ENCODE measurements around the gene FBXO47. TPM values are rescaled to one million over a fixed set of nuclear protein-coding genes. Genes with fewer than 3 reads are reported as not detected.
"Not testable (repeated sequence)": the region's sequence is repeated elsewhere in the genome, so short reads cannot be mapped to it uniquely, and the experiment has no call there.

Gene FBXO47
- total and polyA plus RNA-seq, 2 donors (not counting 3 experiments of a cell fraction or from before 2014, with no cell fraction given): not detected

GRCh38 chr17:38978180-38978579, 11.0 kb upstream of the FBXO47 start:
- Histone ChIP-seq H3K4me3 (replicated peaks in 1 of 3; ENCODE audit: insufficient read depth in 1 of 3, low read depth in 1 of 3, low read length in 3 of 3) (no peak overlapping the region), H3K9me1 (replicated peaks; ENCODE audit: control insufficient read depth, extremely low read depth, insufficient read depth, low read length) (no peaks in the 10 kb centered on the region), H3K4me2 (ENCODE audit: insufficient read depth, low read length) (no peak overlapping the region), H3K9me3 (replicated peaks; ENCODE audit: control insufficient read depth, insufficient read depth, low read length) (no peaks in the 10 kb centered on the region), H3K27me3 (ENCODE audit: control insufficient read depth in 2 of 2, insufficient read depth in 2 of 2, low read length in 2 of 2) (no peaks in the 10 kb centered on the region), H4K20me1 (replicated peaks; ENCODE audit: control insufficient read depth, extremely low read depth, insufficient read depth, low read length) (no peaks in the 10 kb centered on the region), H3K9ac (replicated peaks; ENCODE audit: extremely low read depth, insufficient read depth, low read length) (no peak overlapping the region), H3K4me1 (ENCODE audit: control insufficient read depth, extremely low read depth, insufficient read depth, low read length) (no peaks in the 10 kb centered on the region), H2AFZ (ENCODE audit: low read depth, low read length) (no peak overlapping the region), H3K79me2 (ENCODE audit: control insufficient read depth, insufficient read depth, low read length) (no peaks in the 10 kb centered on the region), H3K27ac (ENCODE audit: insufficient read depth, low read depth, low read length) (no peak overlapping the region), H3K36me3 (ENCODE audit: control insufficient read depth in 2 of 2, extremely low read depth in 1 of 2, insufficient read depth in 2 of 2, low read length in 2 of 2) (no peaks in the 10 kb centered on the region)
- intact Hi-C loops (cut with micrococcal nuclease) (no loop called here), dilution Hi-C loops (cut with MboI; ENCODE audit: extremely low pct_ligation_motif_present, low sequenced_read_pairs) (no loop called here)
- TF ChIP-seq, protein P1, sequence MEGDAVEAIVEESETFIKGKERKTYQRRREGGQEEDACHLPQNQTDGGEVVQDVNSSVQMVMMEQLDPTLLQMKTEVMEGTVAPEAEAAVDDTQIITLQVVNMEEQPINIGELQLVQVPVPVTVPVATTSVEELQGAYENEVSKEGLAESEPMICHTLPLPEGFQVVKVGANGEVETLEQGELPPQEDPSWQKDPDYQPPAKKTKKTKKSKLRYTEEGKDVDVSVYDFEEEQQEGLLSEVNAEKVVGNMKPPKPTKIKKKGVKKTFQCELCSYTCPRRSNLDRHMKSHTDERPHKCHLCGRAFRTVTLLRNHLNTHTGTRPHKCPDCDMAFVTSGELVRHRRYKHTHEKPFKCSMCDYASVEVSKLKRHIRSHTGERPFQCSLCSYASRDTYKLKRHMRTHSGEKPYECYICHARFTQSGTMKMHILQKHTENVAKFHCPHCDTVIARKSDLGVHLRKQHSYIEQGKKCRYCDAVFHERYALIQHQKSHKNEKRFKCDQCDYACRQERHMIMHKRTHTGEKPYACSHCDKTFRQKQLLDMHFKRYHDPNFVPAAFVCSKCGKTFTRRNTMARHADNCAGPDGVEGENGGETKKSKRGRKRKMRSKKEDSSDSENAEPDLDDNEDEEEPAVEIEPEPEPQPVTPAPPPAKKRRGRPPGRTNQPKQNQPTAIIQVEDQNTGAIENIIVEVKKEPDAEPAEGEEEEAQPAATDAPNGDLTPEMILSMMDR (IDR thresholded peaks at IDR 0.05; ENCODE audit: extremely low read depth in 1 of 2, insufficient read depth in 1 of 2, low read depth in 1 of 2, low read length in 2 of 2): no peak
- TF ChIP-seq EZH2 (IDR thresholded peaks at IDR 0.05; ENCODE audit: borderline replicate concordance, low read depth, low read length, severe bottlenecking) (no peak), GATA2 (IDR thresholded peaks at IDR 0.05; ENCODE audit: insufficient read depth, insufficient read length, low read depth, low read length) (no peak), FOS (IDR thresholded peaks at IDR 0.05; ENCODE audit: borderline replicate concordance, insufficient read depth, low read length) (no peak), MYC (IDR thresholded peaks at IDR 0.05; ENCODE audit: low read depth, low read length) (no peak), POLR2AphosphoS5 (IDR thresholded peaks at IDR 0.05; ENCODE audit: insufficient read depth, low read depth, low read length) (no peak)
- BruUV-seq (replicated peaks): no TSS peak
- ChIA-PET POLR2A (no interaction called here), CTCF (interaction anchor here (1.4 to 2.1 kb wide), 3 partner anchors 83 to 254 kb away, joined by 3 to 9 read pairs (median 4); no protein-coding TSS in a partner anchor)
- DNase-seq (ENCODE audit: low read depth, low spot score) (no peak), FAIRE-seq (no peak)

DNA sequence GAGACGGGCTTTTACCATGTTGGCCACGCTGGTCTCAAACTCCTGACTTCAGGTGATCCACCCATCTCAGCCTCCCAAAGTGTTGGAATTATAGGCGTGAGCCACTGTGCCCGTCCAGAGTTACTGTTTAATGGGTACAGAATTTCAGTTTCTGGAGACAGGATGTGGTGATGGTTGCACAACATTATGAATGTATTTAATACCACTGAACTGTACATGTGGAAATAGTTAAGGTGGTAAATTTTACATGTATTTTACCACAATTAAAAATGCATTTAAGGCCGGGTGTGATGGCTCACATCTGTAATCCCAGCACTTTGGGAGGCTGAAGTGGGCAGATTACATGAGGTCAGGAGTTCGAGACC, 9.0 kb upstream of the FBXO47 start:
- H3K4me3 ChIP-seq (replicated peaks in 1 of 3; ENCODE audit: insufficient read depth in 1 of 3, low read depth in 1 of 3, low read length in 3 of 3); DNase-seq (ENCODE audit: low read depth, low spot score); H2AFZ ChIP-seq (ENCODE audit: low read depth, low read length); H3K9ac ChIP-seq (replicated peaks; ENCODE audit: extremely low read depth, insufficient read depth, low read length); H3K27me3 ChIP-seq (ENCODE audit: control insufficient read depth in 2 of 2, insufficient read depth in 2 of 2, low read length in 2 of 2); FAIRE-seq; H3K4me2 ChIP-seq (ENCODE audit: insufficient read depth, low read length); H3K36me3 ChIP-seq (ENCODE audit: control insufficient read depth in 2 of 2, extremely low read depth in 1 of 2, insufficient read depth in 2 of 2, low read length in 2 of 2); H3K4me1 ChIP-seq (ENCODE audit: control insufficient read depth, extremely low read depth, insufficient read depth, low read length); H3K9me1 ChIP-seq (replicated peaks; ENCODE audit: control insufficient read depth, extremely low read depth, insufficient read depth, low read length); H4K20me1 ChIP-seq (replicated peaks; ENCODE audit: control insufficient read depth, extremely low read depth, insufficient read depth, low read length); H3K27ac ChIP-seq (ENCODE audit: insufficient read depth, low read depth, low read length); intact Hi-C loops (cut with micrococcal nuclease); H3K9me3 ChIP-seq (replicated peaks; ENCODE audit: control insufficient read depth, insufficient read depth, low read length); dilution Hi-C loops (cut with MboI; ENCODE audit: extremely low pct_ligation_motif_present, low sequenced_read_pairs); BruUV-seq (replicated peaks); H3K79me2 ChIP-seq (ENCODE audit: control insufficient read depth, insufficient read depth, low read length): not testable (repeated sequence)
- CTCF ChIA-PET: interaction anchor here (0.6 to 1.7 kb wide), 2 partner anchors 141 to 178 kb away, joined by 3 to 5 read pairs; no protein-coding TSS in a partner anchor
- POLR2A ChIA-PET: interaction anchor here (0.6 kb wide), 1 partner anchor 122 kb away, joined by 3 read pairs; no protein-coding TSS in a partner anchor

Data from endothelial cell of umbilical vein (primary cell).